KMS-11 (cell line): Measurements from ENCODE around the gene INTS15.

ENCODE experiments used
- H2AFZ ChIP-seq: fragments of 200-600 bp; sonication (generic); 2 replicates; pipeline ENCODE4 v1.6.1; 2016; ENCODE audit warnings: antibody characterized with exemption, mixed run types, low read depth
- H3K27ac ChIP-seq: fragments of 200-600 bp; sonication (generic); 2 replicates; pipeline ENCODE4 v1.6.1; 2016; ENCODE audit warnings: mild to moderate bottlenecking, mixed run types
- H3K27me3 ChIP-seq: fragments of 200-600 bp; sonication (generic); 2 replicates; pipeline ENCODE4 v1.6.1; 2017; ENCODE audit warnings: mild to moderate bottlenecking, low read depth, mixed run types, moderate library complexity; ENCODE audit not compliant: insufficient read depth
- H3K36me3 ChIP-seq: fragments of 200-600 bp; sonication (generic); 2 replicates; pipeline ENCODE4 v1.6.1; 2017; ENCODE audit warnings: mild to moderate bottlenecking, mixed run types; ENCODE audit not compliant: insufficient read depth
- H3K4me1 ChIP-seq: fragments of 200-600 bp; sonication (generic); 2 replicates; pipeline ENCODE4 v1.6.1; 2016; ENCODE audit warnings: mild to moderate bottlenecking, low read depth, mixed run types; ENCODE audit not compliant: poor library complexity, severe bottlenecking
- H3K4me2 ChIP-seq: fragments of 200-600 bp; sonication (generic); 2 replicates; pipeline ENCODE4 v1.7.0; 2016; ENCODE audit warnings: mild to moderate bottlenecking, mixed run types
- H3K4me3 ChIP-seq: fragments of 200-600 bp; sonication (generic); IDR thresholded peaks from 2 replicates; pipeline ENCODE4 v1.6.1; 2017; ENCODE audit warnings: low read depth, low read length, mixed read lengths; ENCODE audit not compliant: insufficient read depth
- H3K79me2 ChIP-seq: fragments of 200-600 bp; sonication (generic); 2 replicates; pipeline ENCODE4 v1.6.1; 2016; ENCODE audit warnings: low read depth, mixed run types; ENCODE audit not compliant: insufficient read depth
- H3K9ac ChIP-seq: fragments of 200-600 bp; sonication (generic); 2 replicates; pipeline ENCODE4 v1.6.1; 2016; ENCODE audit warnings: mild to moderate bottlenecking, mixed run types
- H4K20me1 ChIP-seq: fragments of 200-600 bp; sonication (generic); 2 replicates; pipeline ENCODE4 v1.6.1; 2016; ENCODE audit warnings: mild to moderate bottlenecking, mixed run types; ENCODE audit not compliant: insufficient read depth
- CTCF ChIP-seq: fragments of 200-600 bp; sonication (generic); conservative IDR thresholded peaks from 2 replicates; pipeline ENCODE4 v1.6.1; 2017; ENCODE audit warnings: low read depth, mild to moderate bottlenecking, antibody characterized with exemption, low read length, moderate library complexity, mixed read lengths

Gene INTS15

GRCh38 chr7:6616854-6617643 lies 27.2 kb downstream of the INTS15 start:
- Histone ChIP-seq H3K27ac (no peak overlapping the region), H3K27me3 (no peaks in the 10 kb centered on the region)

GRCh38 chr7:6618621-6619020 lies 28.8 kb downstream of the INTS15 start:
- no peak overlapping the region for H2AFZ ChIP-seq
- no peak for TF ChIP-seq CTCF
- no peak overlapping the region for H3K4me2 ChIP-seq
- H3K27me3 ChIP-seq, result no peaks in the 10 kb centered on the region
- no peaks in the 10 kb centered on the region for H3K36me3 ChIP-seq
- H3K9ac ChIP-seq, result no peak overlapping the region
- H3K27ac ChIP-seq, result no peak overlapping the region
- no peaks in the 10 kb centered on the region for H3K79me2 ChIP-seq
- H4K20me1 ChIP-seq, result no peaks in the 10 kb centered on the region
- H3K4me3 ChIP-seq, result no peak overlapping the region
- H3K4me1 ChIP-seq, result peaks cover 27% of the 10 kb centered on the region

More at GRCh38 chr7:6616854-6617643, 27.2 kb downstream of the INTS15 start:
- Histone ChIP-seq H2AFZ (no peak overlapping the region), H4K20me1 (no peaks in the 10 kb centered on the region), H3K79me2 (no peaks in the 10 kb centered on the region), H3K4me2 (no peak overlapping the region), H3K4me3 (no peak overlapping the region), H3K9ac (no peak overlapping the region), H3K36me3 (no peaks in the 10 kb centered on the region), H3K4me1 (peaks cover 27% of the 10 kb centered on the region)
- TF ChIP-seq CTCF, result no peak

GRCh38 chr7:6619961-6620360 lies 30.1 kb downstream of the INTS15 start:
- Histone ChIP-seq H3K4me3 (no peak overlapping the region), H3K4me1 (peaks cover 27% of the 10 kb centered on the region), H3K27ac (no peak overlapping the region), H2AFZ (peak overlapping the region; percentile 65; the same call in 1 of the 2 replicates), H3K9ac (no peak overlapping the region), H4K20me1 (no peaks in the 10 kb centered on the region), H3K36me3 (no peaks in the 10 kb centered on the region), H3K27me3 (no peaks in the 10 kb centered on the region), H3K79me2 (no peaks in the 10 kb centered on the region), H3K4me2 (peak overlapping the region; percentile 44; the same call in 1 of the 2 replicates)
- TF ChIP-seq CTCF, result no peak

GRCh38 chr7:6621195-6622133 lies 31.6 kb downstream of the INTS15 start:
- TF ChIP-seq CTCF, result no peak
- no peaks in the 10 kb centered on the region for H4K20me1 ChIP-seq
- no peaks in the 10 kb centered on the region for H3K27me3 ChIP-seq
- H3K79me2 ChIP-seq, result no peaks in the 10 kb centered on the region
- H3K9ac ChIP-seq, result peak overlapping the region; percentile 37; the same call in 1 of the 2 replicates
- no peak overlapping the region for H3K4me3 ChIP-seq
- no peaks in the 10 kb centered on the region for H3K36me3 ChIP-seq
- H3K4me2 ChIP-seq, result peak overlapping the region; percentile 57
- peak overlapping the region; percentile 29; the same call in 1 of the 2 replicates for H3K27ac ChIP-seq
- peaks cover 27% of the 10 kb centered on the region for H3K4me1 ChIP-seq
- peak overlapping the region; percentile 65 for H2AFZ ChIP-seq
